ENCODE measurements around the gene AGK. TPM values are rescaled to one million over a fixed set of nuclear protein-coding genes. Genes with fewer than 3 reads are reported as not detected.

Gene AGK
- total and polyA plus RNA-seq, 7 donors, result 7.8 to 21.3 (median 15.5) TPM

DNA sequence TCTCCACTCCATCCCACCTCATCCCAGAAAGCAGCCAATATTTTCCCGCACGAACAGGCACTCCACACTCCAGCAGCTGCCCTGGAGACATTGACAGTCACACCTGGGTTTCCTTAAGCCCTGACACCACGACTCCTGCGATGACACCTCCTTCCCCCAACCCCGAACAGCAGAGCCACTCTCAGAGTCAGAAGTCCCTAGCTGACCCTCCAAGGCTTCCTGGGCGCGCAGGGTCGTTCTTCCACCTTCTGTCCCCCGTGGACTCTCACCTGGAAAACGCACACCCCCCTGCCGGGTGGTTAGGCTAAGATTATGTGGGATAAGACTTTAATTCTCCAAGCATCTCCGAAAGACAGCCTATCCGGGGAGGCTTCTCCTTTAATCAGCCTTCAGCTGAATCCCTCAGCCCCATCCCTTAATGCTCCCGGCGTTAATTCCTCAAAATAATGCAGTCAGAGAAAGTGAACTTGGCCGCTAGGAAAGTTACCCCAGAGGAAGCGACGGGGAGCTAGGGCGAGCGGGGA lies 149.7 kb downstream of the AGK start:
- H3K4me3 ChIP-seq, result peak overlapping the region; percentile 66 to 99 (median 84)
- no peaks in the 10 kb centered on the region for H3K27me3 ChIP-seq
- DNase-seq, result no peak
- intact Hi-C loops (cut with DNase I), result loop anchor here (5.0 kb wide), 1 partner anchor 44 kb away; no protein-coding TSS in a partner anchor
- H3K4me1 ChIP-seq, result peaks cover 0 to 20% (median 19%) of the 10 kb centered on the region in 4 donors
- 4 to 10% methylated on average over 20 of the region's 20 CpGs for WGBS, 2 donors
- peak overlapping the region; percentile 81 to 90 (median 84) for H3K27ac ChIP-seq
- H3K9me3 ChIP-seq, result no peaks in the 10 kb centered on the region
- TF ChIP-seq POLR2AphosphoS5 (IDR thresholded peaks at IDR 0.05) (no peak), POLR2A (IDR thresholded peaks at IDR 0.05) (no peak), EP300 (IDR thresholded peaks at IDR 0.05) (no peak)
- TF ChIP-seq, protein P1, sequence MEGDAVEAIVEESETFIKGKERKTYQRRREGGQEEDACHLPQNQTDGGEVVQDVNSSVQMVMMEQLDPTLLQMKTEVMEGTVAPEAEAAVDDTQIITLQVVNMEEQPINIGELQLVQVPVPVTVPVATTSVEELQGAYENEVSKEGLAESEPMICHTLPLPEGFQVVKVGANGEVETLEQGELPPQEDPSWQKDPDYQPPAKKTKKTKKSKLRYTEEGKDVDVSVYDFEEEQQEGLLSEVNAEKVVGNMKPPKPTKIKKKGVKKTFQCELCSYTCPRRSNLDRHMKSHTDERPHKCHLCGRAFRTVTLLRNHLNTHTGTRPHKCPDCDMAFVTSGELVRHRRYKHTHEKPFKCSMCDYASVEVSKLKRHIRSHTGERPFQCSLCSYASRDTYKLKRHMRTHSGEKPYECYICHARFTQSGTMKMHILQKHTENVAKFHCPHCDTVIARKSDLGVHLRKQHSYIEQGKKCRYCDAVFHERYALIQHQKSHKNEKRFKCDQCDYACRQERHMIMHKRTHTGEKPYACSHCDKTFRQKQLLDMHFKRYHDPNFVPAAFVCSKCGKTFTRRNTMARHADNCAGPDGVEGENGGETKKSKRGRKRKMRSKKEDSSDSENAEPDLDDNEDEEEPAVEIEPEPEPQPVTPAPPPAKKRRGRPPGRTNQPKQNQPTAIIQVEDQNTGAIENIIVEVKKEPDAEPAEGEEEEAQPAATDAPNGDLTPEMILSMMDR (IDR thresholded peaks at IDR 0.05), result no peak
- no peaks in the 10 kb centered on the region for H3K36me3 ChIP-seq

DNA sequence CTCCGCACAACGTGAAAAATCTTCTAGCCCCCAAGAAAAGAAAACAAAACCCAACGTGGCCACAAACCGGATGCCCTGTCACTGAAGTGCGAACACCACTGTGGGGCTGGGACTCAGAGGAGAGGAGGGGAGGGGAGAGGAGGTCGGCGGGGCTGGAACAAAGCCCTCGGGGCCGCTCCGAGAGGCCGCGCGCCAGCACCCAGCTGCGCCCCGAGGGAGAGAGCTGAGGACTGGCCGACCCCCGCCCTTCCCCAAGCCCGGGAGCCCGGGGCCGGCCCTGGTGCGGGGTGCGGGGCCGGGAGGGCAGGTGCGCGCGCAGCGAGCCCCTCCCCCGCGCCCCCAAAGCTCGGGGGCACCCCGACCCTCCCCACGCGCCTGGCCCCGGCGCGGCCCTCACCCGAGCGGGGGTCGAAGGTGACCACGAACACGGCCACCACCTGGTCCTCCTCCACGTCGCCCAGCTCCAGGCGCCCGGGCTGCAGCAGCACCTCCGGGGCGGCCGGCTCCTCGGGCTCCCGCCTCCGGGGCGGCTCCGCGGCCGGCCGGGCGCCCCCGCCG lies 150.4 kb downstream of the AGK start:
- intact Hi-C loops (cut with DNase I), result loop anchor here (5.0 kb wide), 1 partner anchor 44 kb away; no protein-coding TSS in a partner anchor
- no peaks in the 10 kb centered on the region for H3K9me3 ChIP-seq
- peaks cover 0 to 20% (median 19%) of the 10 kb centered on the region in 4 donors for H3K4me1 ChIP-seq

DNA sequence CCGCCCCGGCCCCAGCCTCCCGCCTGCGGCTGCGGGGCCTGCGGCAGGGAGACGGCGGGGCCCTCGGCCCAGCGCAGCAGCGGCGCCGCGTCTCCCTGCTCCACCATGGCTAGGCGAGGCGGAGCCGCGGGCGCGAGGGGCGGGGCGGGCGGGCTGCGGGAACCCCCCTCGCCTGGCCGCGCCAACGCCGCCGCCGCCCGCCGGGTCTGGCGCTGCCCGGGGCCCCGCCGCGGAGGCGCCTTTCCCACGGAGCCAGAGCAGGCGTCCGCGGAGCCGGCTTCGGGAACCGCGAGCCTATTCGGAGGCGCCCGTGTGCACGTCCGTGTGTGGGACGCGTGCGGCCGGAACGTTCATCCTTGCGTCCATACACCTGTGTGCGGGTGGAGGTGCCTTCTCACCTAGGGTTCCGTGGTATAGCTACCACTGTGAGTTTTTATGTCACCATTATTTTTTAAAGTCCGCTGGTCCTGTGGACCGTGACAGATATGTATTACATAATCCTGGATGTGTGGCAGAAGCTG lies 150.9 kb downstream of the AGK start, which contains the start of gene DENND11:
Gene DENND11, minus strand, starts transcription at position 120 of the 521 bp plus-strand sequence. Its CDS starts 13 bp downstream, at position 107.
- TF ChIP-seq POLR2A (IDR thresholded peaks at IDR 0.05) (no peak), POLR2AphosphoS5 (IDR thresholded peaks at IDR 0.05) (no peak)
- Histone ChIP-seq H3K4me1 (peaks cover 0 to 20% (median 19%) of the 10 kb centered on the region in 4 donors), H3K9me3 (no peaks in the 10 kb centered on the region), H3K27me3 (no peaks in the 10 kb centered on the region), H3K27ac (peak within 1 kb of the TSS; percentile 81 to 90 (median 84)), H3K36me3 (no peaks in the 10 kb centered on the region), H3K4me3 (peak within 1 kb of the TSS; percentile 66 to 99 (median 84))
- no peak for DNase-seq
- intact Hi-C loops (cut with DNase I), result loop anchor here (5.0 kb wide), 1 partner anchor 45 kb away; no protein-coding TSS in a partner anchor
- WGBS, 2 donors, result 0 to 1% methylated on average over 62 of the region's 62 CpGs

More for the DNA sequence above, 150.4 kb downstream of the AGK start:
- peak overlapping the region; percentile 81 to 90 (median 84) for H3K27ac ChIP-seq
- TF ChIP-seq POLR2A (IDR thresholded peaks at IDR 0.05) (no peak), EP300 (IDR thresholded peaks at IDR 0.05) (no peak), POLR2AphosphoS5 (IDR thresholded peaks at IDR 0.05) (peak in 1 of 4 donors; percentile 14)
- TF ChIP-seq, protein P1 (IDR thresholded peaks at IDR 0.05), result no peak
- H3K27me3 ChIP-seq, result no peaks in the 10 kb centered on the region
- 0 to 1% methylated on average over 59 of the region's 59 CpGs for WGBS, 2 donors
- no peaks in the 10 kb centered on the region for H3K36me3 ChIP-seq
- H3K4me3 ChIP-seq, result peak overlapping the region; percentile 66 to 99 (median 84)
- peak; percentile 70 for DNase-seq

DNA sequence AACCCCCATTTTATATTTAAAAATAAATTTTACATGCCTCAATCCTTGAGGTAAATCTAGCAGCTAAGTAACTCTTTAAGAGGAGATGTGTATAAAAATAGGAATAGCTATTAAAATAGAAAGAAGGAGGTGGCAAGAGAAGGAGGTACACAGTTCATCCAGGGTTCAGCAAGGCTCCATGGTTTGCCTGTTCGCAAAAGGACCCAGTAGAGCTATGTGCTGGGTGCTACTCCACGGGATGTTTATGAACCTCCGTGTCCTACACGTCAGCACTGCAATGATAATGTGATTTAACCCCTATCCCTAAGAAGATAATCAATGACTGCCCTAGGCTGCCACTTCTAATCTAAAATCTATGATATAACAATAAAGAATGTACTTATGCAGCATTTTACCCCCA lies 151.7 kb downstream of the AGK start:
- Histone ChIP-seq H3K27me3 (no peaks in the 10 kb centered on the region), H3K36me3 (no peaks in the 10 kb centered on the region), H3K4me1 (peaks cover 0 to 20% (median 19%) of the 10 kb centered on the region in 4 donors), H3K9me3 (no peaks in the 10 kb centered on the region), H3K27ac (peak overlapping the region in 1 of 4 donors; percentile 81), H3K4me3 (peak overlapping the region; percentile 59 to 99 (median 84))
- DNase-seq, result no peak
- WGBS, 2 donors, result 27 to 67% methylated on average over 4 of the region's 4 CpGs
- TF ChIP-seq, protein P1 (IDR thresholded peaks at IDR 0.05), result no peak
- intact Hi-C loops (cut with DNase I), result loop anchor here (5.0 kb wide), 1 partner anchor 46 kb away; no protein-coding TSS in a partner anchor

DNA sequence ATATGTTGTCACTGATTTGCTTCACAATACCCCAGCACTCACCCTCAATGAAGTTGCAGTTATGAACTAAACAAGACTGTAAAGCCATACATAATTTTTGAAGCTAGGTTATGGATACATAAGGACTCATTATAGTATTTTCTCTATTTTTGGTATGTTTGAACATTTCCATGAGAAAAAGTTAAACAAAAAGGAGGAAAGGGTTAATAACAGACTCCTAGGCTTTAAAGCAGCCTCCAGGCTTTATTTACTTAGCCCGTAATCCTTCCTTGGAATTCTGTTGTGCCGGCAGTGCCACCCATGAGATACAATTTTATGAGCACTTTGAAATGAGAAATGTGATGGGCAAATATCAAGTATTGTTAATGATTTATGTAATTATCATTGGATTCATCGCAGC lies 152.9 kb downstream of the AGK start:
- no peaks in the 10 kb centered on the region for H3K9me3 ChIP-seq
- H3K36me3 ChIP-seq, result no peaks in the 10 kb centered on the region
- DNase-seq, result no peak
- no peak overlapping the region for H3K27ac ChIP-seq
- no peak overlapping the region for H3K4me3 ChIP-seq
- TF ChIP-seq, protein P1 (IDR thresholded peaks at IDR 0.05), result no peak
- TF ChIP-seq EP300 (IDR thresholded peaks at IDR 0.05), result no peak
- TF ChIP-seq POLR2A (IDR thresholded peaks at IDR 0.05), result no peak
- no peak for TF ChIP-seq POLR2AphosphoS5 (IDR thresholded peaks at IDR 0.05)
- H3K4me1 ChIP-seq, result peaks cover 0 to 20% (median 17%) of the 10 kb centered on the region in 4 donors
- intact Hi-C loops (cut with DNase I), result loop anchor here (5.0 kb wide), 1 partner anchor 47 kb away; no protein-coding TSS in a partner anchor
- WGBS, 2 donors, result 14 to 58% methylated on average over 3 of the region's 3 CpGs
- no peaks in the 10 kb centered on the region for H3K27me3 ChIP-seq
